ENCODE results near the gene AGAP1.

DNA sequence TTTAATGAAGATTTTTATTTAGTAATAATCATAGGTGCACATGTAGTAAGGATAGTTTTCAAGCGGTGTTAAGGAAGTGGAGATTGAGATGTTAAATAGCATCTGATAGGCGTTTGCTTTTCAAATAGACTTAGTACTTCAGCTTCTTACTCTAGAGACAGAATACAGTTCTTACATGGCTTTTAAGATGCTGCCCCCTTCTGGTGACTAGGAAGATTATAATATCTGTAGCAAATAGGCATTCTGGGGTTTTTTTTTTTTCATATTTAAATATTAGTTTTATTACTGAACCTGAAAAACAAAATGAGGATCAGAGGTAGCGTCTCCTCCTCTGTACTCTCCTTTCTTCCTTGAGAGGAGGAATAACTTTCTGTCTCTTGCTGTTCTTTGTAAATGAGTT is 100.2 kb downstream of the AGAP1 start:
- TF ChIP-seq CTCF (IDR thresholded peaks at IDR 0.05) (peak in 2 of 3 experiments; percentile 60 to 67), POLR2A (IDR thresholded peaks at IDR 0.05) (no peak)

Measured in vagina (tissue), 2 donors.